Liver (tissue), 3 donors: Measurements from ENCODE around the gene DCC.

Source experiments
- ATF3 ChIP-seq: IDR thresholded peaks from 2 replicates; pipeline ENCODE4 v1.6.1; 2016; ENCODE audit warnings: antibody characterized with exemption
- CTCF ChIP-seq: fragments of 150-350 bp; IDR thresholded peaks from 2 replicates; pipeline ENCODE4 v1.5.1; 2017; ENCODE audit warnings: improper control_type of control experiment, low read depth, low read length; ENCODE audit not compliant: missing input control
- EGR1 ChIP-seq, 2 donors: IDR thresholded peaks; 2 replicates each; pipeline ENCODE4 v1.6.1; 2016 to 2018; ENCODE audit warnings: antibody characterized with exemption in 2 of 2, low read depth in 2 of 2
- FOXA2 ChIP-seq: IDR thresholded peaks from 2 replicates; pipeline ENCODE4 v1.6.1; 2016; ENCODE audit warnings: antibody characterized with exemption
- GABPA ChIP-seq, 2 donors: IDR thresholded peaks in 1 of 2; conservative IDR thresholded peaks in 1 of 2; 2 replicates each; pipeline ENCODE4 v1.6.1; 2016; ENCODE audit warnings: antibody characterized with exemption in 2 of 2, mild to moderate bottlenecking in 1 of 2, moderate library complexity in 1 of 2
- HNF4G ChIP-seq: IDR thresholded peaks from 2 replicates; pipeline ENCODE4 v1.6.1; 2016; ENCODE audit warnings: antibody characterized with exemption
- TAF1 ChIP-seq: conservative IDR thresholded peaks from 2 replicates; pipeline ENCODE4 v1.6.1; 2016; ENCODE audit warnings: antibody characterized with exemption, mild to moderate bottlenecking
- YY1 ChIP-seq: IDR thresholded peaks from 2 replicates; pipeline ENCODE4 v1.6.1; 2016; ENCODE audit warnings: antibody characterized with exemption, mild to moderate bottlenecking
- TF ChIP-seq, protein P1 (sequence below): IDR thresholded peaks from 2 replicates; pipeline ENCODE4 v1.6.1; 2016; ENCODE audit warnings: antibody characterized with exemption
- TF ChIP-seq, protein P2 (sequence below): IDR thresholded peaks from 2 replicates; pipeline ENCODE4 v1.6.1; 2016; ENCODE audit warnings: antibody characterized with exemption, mild to moderate bottlenecking
- donor health status: healthy.
- donor health status: healthy.

DNA sequence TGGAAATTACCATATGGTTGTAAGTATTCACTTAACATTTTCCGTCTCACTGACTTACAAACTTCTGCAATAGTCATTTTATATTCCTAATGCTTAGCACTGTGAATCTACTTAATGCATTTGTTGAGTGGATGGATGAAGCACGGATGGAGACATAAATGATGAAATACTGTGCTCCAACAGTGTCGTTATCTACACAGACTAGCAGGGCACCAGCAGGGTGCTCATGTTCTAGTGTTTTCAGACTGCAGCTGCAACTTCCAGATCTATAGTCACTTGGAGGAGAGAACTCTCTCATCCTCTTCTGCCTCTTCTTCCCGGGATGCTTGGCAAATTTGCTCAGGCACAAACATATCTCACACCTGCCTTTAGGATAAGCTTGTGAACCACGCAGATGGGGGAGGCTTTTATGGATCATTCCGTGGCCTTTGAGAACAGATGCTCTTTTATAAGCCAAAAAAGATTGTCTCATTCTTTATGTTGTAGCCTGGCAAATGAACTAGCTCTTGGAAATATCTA, 1086.7 kb downstream of the DCC start:
- TF ChIP-seq CTCF = no peak
- no peak for TF ChIP-seq HNF4G
- TF ChIP-seq, protein P1, sequence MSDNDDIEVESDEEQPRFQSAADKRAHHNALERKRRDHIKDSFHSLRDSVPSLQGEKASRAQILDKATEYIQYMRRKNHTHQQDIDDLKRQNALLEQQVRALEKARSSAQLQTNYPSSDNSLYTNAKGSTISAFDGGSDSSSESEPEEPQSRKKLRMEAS = no peak
- TF ChIP-seq, protein P2, sequence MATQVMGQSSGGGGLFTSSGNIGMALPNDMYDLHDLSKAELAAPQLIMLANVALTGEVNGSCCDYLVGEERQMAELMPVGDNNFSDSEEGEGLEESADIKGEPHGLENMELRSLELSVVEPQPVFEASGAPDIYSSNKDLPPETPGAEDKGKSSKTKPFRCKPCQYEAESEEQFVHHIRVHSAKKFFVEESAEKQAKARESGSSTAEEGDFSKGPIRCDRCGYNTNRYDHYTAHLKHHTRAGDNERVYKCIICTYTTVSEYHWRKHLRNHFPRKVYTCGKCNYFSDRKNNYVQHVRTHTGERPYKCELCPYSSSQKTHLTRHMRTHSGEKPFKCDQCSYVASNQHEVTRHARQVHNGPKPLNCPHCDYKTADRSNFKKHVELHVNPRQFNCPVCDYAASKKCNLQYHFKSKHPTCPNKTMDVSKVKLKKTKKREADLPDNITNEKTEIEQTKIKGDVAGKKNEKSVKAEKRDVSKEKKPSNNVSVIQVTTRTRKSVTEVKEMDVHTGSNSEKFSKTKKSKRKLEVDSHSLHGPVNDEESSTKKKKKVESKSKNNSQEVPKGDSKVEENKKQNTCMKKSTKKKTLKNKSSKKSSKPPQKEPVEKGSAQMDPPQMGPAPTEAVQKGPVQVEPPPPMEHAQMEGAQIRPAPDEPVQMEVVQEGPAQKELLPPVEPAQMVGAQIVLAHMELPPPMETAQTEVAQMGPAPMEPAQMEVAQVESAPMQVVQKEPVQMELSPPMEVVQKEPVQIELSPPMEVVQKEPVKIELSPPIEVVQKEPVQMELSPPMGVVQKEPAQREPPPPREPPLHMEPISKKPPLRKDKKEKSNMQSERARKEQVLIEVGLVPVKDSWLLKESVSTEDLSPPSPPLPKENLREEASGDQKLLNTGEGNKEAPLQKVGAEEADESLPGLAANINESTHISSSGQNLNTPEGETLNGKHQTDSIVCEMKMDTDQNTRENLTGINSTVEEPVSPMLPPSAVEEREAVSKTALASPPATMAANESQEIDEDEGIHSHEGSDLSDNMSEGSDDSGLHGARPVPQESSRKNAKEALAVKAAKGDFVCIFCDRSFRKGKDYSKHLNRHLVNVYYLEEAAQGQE = no peak
- no peak for TF ChIP-seq YY1
- TF ChIP-seq TAF1 = no peak
- TF ChIP-seq GABPA (IDR thresholded peaks at IDR 0.05 in 1 of 2, conservative IDR thresholded peaks at IDR 0.05 in 1 of 2) = no peak
- no peak for TF ChIP-seq ATF3
- TF ChIP-seq FOXA2 = no peak
- no peak for TF ChIP-seq EGR1 (IDR thresholded peaks at IDR 0.05; ENCODE audit: low read depth in 2 of 2)
